ENCODE results near the gene ZNF112. TPM values are rescaled to one million over a fixed set of nuclear protein-coding genes. Genes with fewer than 3 reads are reported as not detected.
A peak's percentile ranks its signal among the peaks of the same experiment; 100 is the strongest.
"Not testable (repeated sequence)": the region's sequence is repeated elsewhere in the genome, so short reads cannot be mapped to it uniquely, and the experiment has no call there.

Gene ZNF112
- 1.9 to 4.6 TPM (median 4.0 TPM) in 3 replicates for polyA plus RNA-seq
- polyA plus RNA-seq (2011; ENCODE audit: low read depth), result 1.8 TPM
- 1.3 and 2.2 TPM in 2 replicates for polyA plus RNA-seq (2011; cell fraction: cytosol; rRNA removed)
- polyA plus RNA-seq (2011; cell fraction: nucleus; rRNA removed), result 6.8 and 13.0 TPM in 2 replicates
- polyA plus RNA-seq (2012; ENCODE audit: low replicate concordance), result 1.9 and 2.0 TPM in 2 replicates
- 0.56 to 5.6 TPM (median 2.1 TPM) in 3 replicates for polyA minus RNA-seq
- polyA minus RNA-seq (2011; cell fraction: cytosol; rRNA and poly(A)+ RNA removed), result 1.5 TPM
- 3.8 and 9.5 TPM in 2 replicates for polyA minus RNA-seq (2011; cell fraction: nucleus; rRNA and poly(A)+ RNA removed)

DNA sequence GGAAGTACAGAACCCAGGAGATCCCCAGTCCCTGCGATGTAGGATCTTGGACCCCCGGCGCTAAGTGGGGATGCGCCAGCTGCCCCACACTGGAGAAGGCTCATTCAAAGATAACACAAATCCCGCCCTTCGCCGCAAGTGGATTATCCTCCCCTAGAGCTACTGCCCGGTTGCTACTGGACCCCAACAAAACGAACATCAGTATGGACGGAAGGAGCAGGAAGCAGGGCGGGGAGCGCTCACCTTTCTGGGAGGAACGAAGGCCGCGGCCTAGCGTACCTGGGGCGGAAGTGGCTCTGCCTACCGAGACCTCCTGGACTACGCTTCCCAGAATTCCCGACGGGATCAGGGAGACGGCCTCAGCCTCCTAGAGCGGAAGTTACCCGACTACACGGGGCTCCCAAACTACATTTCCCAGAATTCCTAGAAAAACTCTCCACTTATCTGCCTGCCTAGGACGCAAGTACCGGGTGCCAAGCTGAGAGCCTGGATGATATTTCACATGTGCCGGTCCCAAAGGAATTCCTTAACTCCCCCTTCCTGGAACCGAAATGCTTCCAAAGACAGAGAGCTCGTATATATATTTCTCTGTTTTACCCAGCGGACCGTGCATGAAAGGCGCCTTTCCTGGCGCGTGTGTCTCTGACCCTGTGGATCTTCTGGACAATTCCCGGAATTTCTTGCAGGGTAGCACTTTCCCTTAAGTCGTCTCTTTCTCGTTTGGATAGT lies at the start of gene ZNF112:
Gene ZNF112, minus strand, starts transcription at position 298 of the 729 bp plus-strand sequence. CDS start 16,141 bp downstream, outside the sequence.
- Histone ChIP-seq H3K4me2 (ENCODE audit: control insufficient read depth, extremely low read depth, insufficient read depth, low read depth, low read length) (peak within 1 kb of the TSS; percentile 91), H3K27me3 (ENCODE audit: control insufficient read depth, extremely low read depth, insufficient read depth, low read length) (no peaks in the 10 kb centered on the region), H3K79me2 (ENCODE audit: control insufficient read depth, insufficient read depth, low read length) (peaks cover 17% of the 10 kb centered on the region), H4K20me1 (ENCODE audit: control insufficient read depth, extremely low read depth, insufficient read depth, low read length) (no peaks in the 10 kb centered on the region), H3K9ac (ENCODE audit: control insufficient read depth, extremely low read depth, insufficient read depth, low read length) (peak within 1 kb of the TSS; percentile 90), H3K4me3 (ENCODE audit: control insufficient read depth in 2 of 3, extremely low read depth in 1 of 3, insufficient read depth in 2 of 3, low read depth in 1 of 3, low read length in 3 of 3) (peak within 1 kb of the TSS; percentile 76 to 94 (median 92)), H3K27ac (ENCODE audit: control insufficient read depth, insufficient read depth, low read length) (peak within 1 kb of the TSS; percentile 67), H3K9me1 (ENCODE audit: control insufficient read depth, extremely low read depth, insufficient read depth, low read length) (no peaks in the 10 kb centered on the region), H2AFZ (ENCODE audit: control insufficient read depth, low read length) (peak within 1 kb of the TSS; percentile 99), H3K36me3 (ENCODE audit: control insufficient read depth in 2 of 2, extremely low read depth in 1 of 2, insufficient read depth in 2 of 2, low read length in 2 of 2) (no peaks in the 10 kb centered on the region), H3K4me1 (ENCODE audit: control insufficient read depth, extremely low read depth, insufficient read depth, low read length) (peaks cover 4% of the 10 kb centered on the region), H3K9me3 (ENCODE audit: control insufficient read depth, low read depth, low read length) (no peaks in the 10 kb centered on the region)
- DNase-seq (ENCODE audit: low read depth, low spot score) (peak; percentile 59), FAIRE-seq (peak; percentile 99)
- TF ChIP-seq EZH2 (IDR thresholded peaks at IDR 0.05; ENCODE audit: low read length), result no peak
- TF ChIP-seq, protein P1, sequence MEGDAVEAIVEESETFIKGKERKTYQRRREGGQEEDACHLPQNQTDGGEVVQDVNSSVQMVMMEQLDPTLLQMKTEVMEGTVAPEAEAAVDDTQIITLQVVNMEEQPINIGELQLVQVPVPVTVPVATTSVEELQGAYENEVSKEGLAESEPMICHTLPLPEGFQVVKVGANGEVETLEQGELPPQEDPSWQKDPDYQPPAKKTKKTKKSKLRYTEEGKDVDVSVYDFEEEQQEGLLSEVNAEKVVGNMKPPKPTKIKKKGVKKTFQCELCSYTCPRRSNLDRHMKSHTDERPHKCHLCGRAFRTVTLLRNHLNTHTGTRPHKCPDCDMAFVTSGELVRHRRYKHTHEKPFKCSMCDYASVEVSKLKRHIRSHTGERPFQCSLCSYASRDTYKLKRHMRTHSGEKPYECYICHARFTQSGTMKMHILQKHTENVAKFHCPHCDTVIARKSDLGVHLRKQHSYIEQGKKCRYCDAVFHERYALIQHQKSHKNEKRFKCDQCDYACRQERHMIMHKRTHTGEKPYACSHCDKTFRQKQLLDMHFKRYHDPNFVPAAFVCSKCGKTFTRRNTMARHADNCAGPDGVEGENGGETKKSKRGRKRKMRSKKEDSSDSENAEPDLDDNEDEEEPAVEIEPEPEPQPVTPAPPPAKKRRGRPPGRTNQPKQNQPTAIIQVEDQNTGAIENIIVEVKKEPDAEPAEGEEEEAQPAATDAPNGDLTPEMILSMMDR (optimal IDR thresholded peaks at IDR 0.05 in 1 of 3, IDR thresholded peaks at IDR 0.05 in 1 of 3, conservative IDR thresholded peaks at IDR 0.05 in 1 of 3; ENCODE audit: extremely low read depth in 1 of 3, insufficient read depth in 2 of 3, low read length in 3 of 3), result no peak
- dilution Hi-C loops (cut with MboI; ENCODE audit: extremely low pct_ligation_motif_present, low sequenced_read_pairs), result no loop called here

DNA sequence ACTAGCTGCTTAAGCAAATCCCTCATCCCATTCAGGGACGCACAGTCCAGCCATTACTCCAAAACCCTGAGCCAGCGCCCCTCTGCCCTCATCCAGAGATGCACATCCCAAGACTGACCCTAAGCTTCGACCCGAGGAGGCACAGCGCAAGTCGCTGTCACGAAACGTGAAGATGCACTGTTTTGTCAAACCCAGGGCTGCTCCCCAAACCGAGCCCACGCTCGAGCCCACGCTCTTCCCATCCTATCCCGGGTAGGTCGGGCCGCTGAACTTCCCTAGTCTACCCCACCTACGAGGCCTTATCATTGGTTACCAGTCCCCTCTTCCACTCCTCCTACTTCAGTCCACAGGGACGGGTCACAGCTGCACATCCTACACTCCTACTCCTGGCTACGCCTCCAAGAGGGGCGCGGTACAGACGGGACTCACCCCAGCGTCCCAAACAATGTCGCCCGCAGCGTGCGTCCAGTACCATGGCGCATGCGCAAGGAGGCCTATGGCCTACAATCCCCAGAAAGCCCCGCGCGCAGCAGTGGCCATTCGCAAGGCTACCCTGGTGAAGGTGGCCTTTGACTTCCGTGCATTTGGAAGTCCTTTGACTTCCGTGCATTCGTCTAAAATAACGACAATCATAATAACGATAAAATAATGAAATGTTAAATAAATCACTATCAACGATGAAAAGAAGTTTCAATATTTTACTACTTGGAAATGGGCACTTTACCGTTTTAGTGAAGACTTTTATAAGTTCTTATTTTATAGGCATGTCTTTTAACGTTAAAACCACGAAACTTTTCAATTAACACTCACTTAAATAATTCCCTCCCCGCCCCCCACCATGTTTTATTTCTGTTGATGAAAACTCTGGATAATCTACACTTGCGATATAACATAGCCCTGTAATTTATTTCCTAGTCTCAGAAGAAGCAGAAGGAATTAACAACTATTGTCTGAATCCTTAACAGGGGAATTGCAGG lies 44.9 kb upstream of the ZNF112 start, which contains the start of gene ZNF285:
Gene ZNF285, minus strand, starts transcription at position 470 of the 977 bp plus-strand sequence. CDS start 4,395 bp downstream, outside the sequence.
- Histone ChIP-seq H3K9me3 (ENCODE audit: control insufficient read depth, low read depth, low read length) (no peaks in the 10 kb centered on the region), H3K27ac (ENCODE audit: control insufficient read depth, insufficient read depth, low read length) (no peak within 1 kb of the TSS)
- FAIRE-seq, result peak; percentile 80

GRCh38 chr19:44389268-44389667 lies 32.8 kb upstream of the ZNF112 start:
- H3K4me3 ChIP-seq (ENCODE audit: control insufficient read depth in 2 of 3, extremely low read depth in 1 of 3, insufficient read depth in 2 of 3, low read depth in 1 of 3, low read length in 3 of 3); DNase-seq (ENCODE audit: low read depth, low spot score); H3K9me1 ChIP-seq (ENCODE audit: control insufficient read depth, extremely low read depth, insufficient read depth, low read length); H3K4me2 ChIP-seq (ENCODE audit: control insufficient read depth, extremely low read depth, insufficient read depth, low read depth, low read length); H4K20me1 ChIP-seq (ENCODE audit: control insufficient read depth, extremely low read depth, insufficient read depth, low read length); H2AFZ ChIP-seq (ENCODE audit: control insufficient read depth, low read length); H3K36me3 ChIP-seq (ENCODE audit: control insufficient read depth in 2 of 2, extremely low read depth in 1 of 2, insufficient read depth in 2 of 2, low read length in 2 of 2); dilution Hi-C loops (cut with MboI; ENCODE audit: extremely low pct_ligation_motif_present, low sequenced_read_pairs); H3K27me3 ChIP-seq (ENCODE audit: control insufficient read depth, extremely low read depth, insufficient read depth, low read length); H3K27ac ChIP-seq (ENCODE audit: control insufficient read depth, insufficient read depth, low read length); H3K9me3 ChIP-seq (ENCODE audit: control insufficient read depth, low read depth, low read length); H3K79me2 ChIP-seq (ENCODE audit: control insufficient read depth, insufficient read depth, low read length); H3K4me1 ChIP-seq (ENCODE audit: control insufficient read depth, extremely low read depth, insufficient read depth, low read length); FAIRE-seq; H3K9ac ChIP-seq (ENCODE audit: control insufficient read depth, extremely low read depth, insufficient read depth, low read length): not testable (repeated sequence)

More for the DNA sequence above, 44.9 kb upstream of the ZNF112 start, which contains the start of gene ZNF285:
- Histone ChIP-seq H3K27me3 (ENCODE audit: control insufficient read depth, extremely low read depth, insufficient read depth, low read length) (no peaks in the 10 kb centered on the region), H3K4me3 (ENCODE audit: control insufficient read depth in 2 of 3, extremely low read depth in 1 of 3, insufficient read depth in 2 of 3, low read depth in 1 of 3, low read length in 3 of 3) (peak within 1 kb of the TSS; percentile 38 to 80 (median 58)), H3K9ac (ENCODE audit: control insufficient read depth, extremely low read depth, insufficient read depth, low read length) (peak within 1 kb of the TSS; percentile 42), H3K36me3 (ENCODE audit: control insufficient read depth in 2 of 2, extremely low read depth in 1 of 2, insufficient read depth in 2 of 2, low read length in 2 of 2) (no peaks in the 10 kb centered on the region), H3K4me2 (ENCODE audit: control insufficient read depth, extremely low read depth, insufficient read depth, low read depth, low read length) (peak within 1 kb of the TSS; percentile 68), H3K79me2 (ENCODE audit: control insufficient read depth, insufficient read depth, low read length) (no peaks in the 10 kb centered on the region), H2AFZ (ENCODE audit: control insufficient read depth, low read length) (peak within 1 kb of the TSS; percentile 91), H3K4me1 (ENCODE audit: control insufficient read depth, extremely low read depth, insufficient read depth, low read length) (no peaks in the 10 kb centered on the region), H3K9me1 (ENCODE audit: control insufficient read depth, extremely low read depth, insufficient read depth, low read length) (no peaks in the 10 kb centered on the region), H4K20me1 (ENCODE audit: control insufficient read depth, extremely low read depth, insufficient read depth, low read length) (no peaks in the 10 kb centered on the region)
- TF ChIP-seq, protein P1 (optimal IDR thresholded peaks at IDR 0.05 in 1 of 3, IDR thresholded peaks at IDR 0.05 in 1 of 3, conservative IDR thresholded peaks at IDR 0.05 in 1 of 3; ENCODE audit: extremely low read depth in 1 of 3, insufficient read depth in 2 of 3, low read length in 3 of 3), result no peak
- no peak for TF ChIP-seq EZH2 (IDR thresholded peaks at IDR 0.05; ENCODE audit: low read length)
- dilution Hi-C loops (cut with MboI; ENCODE audit: extremely low pct_ligation_motif_present, low sequenced_read_pairs), result no loop called here
- DNase-seq (ENCODE audit: low read depth, low spot score), result peak; percentile 91
